GM23338 (cell line): ENCODE results near the gene ZDHHC6.

ENCODE experiments used
- CREB1 ChIP-seq: fragments of 250-450 bp; sonication (Bioruptor Pico); IDR thresholded peaks from 2 replicates; pipeline ENCODE4 v1.5.0; 2020; ENCODE audit warnings: low read depth, mild to moderate bottlenecking, moderate library complexity
- EZH2 ChIP-seq: fragments of 200-600 bp; sonication (generic); IDR thresholded peaks from one replicate; pipeline ENCODE4 v1.8.0; 2017; ENCODE audit warnings: antibody characterized with exemption, mild to moderate bottlenecking, low read depth; ENCODE audit not compliant: unreplicated experiment
- EZH2phosphoT487 ChIP-seq: fragments of 200-600 bp; sonication (generic); IDR thresholded peaks from one replicate; pipeline ENCODE4 v1.8.1; 2018; ENCODE audit warnings: antibody characterized with exemption; ENCODE audit not compliant: unreplicated experiment
- JUNB ChIP-seq: IDR thresholded peaks from one replicate; pipeline ENCODE4 v1.6.1; 2016; ENCODE audit warnings: antibody characterized with exemption; ENCODE audit not compliant: unreplicated experiment
- NANOG ChIP-seq: IDR thresholded peaks from 2 replicates; pipeline ENCODE4 v1.6.1; 2016; ENCODE audit warnings: antibody characterized with exemption, borderline replicate concordance
- POLR2AphosphoS5 ChIP-seq: IDR thresholded peaks from 2 replicates; pipeline ENCODE4 v1.6.1; 2016; ENCODE audit warnings: antibody characterized with exemption, low read depth
- STAT1 ChIP-seq: IDR thresholded peaks from one replicate; pipeline ENCODE4 v1.6.1; 2016; ENCODE audit warnings: antibody characterized with exemption; ENCODE audit not compliant: unreplicated experiment
- ZNF114 ChIP-seq: fragments of 250-450 bp; sonication (Bioruptor Pico); IDR thresholded peaks from 2 replicates; pipeline ENCODE4 v1.5.0; 2020; ENCODE audit warnings: mild to moderate bottlenecking, moderate library complexity
- ZNF331 ChIP-seq: fragments of 250-450 bp; sonication (Bioruptor Pico); IDR thresholded peaks from 2 replicates; pipeline ENCODE4 v1.5.0; 2020; ENCODE audit warnings: low read depth, mild to moderate bottlenecking, moderate library complexity
- TF ChIP-seq, protein P1 (sequence below), 2 experiments: fragments of 200-600 bp in 1 of 2; sonication (generic) in 1 of 2; conservative IDR thresholded peaks; 2 replicates each; pipeline versions ENCODE4 v1.5.1 to v1.6.1; 2016 to 2017; ENCODE audit warnings: antibody characterized with exemption in 2 of 2, low read depth in 2 of 2, mild to moderate bottlenecking in 2 of 2, moderate library complexity in 1 of 2
- TF ChIP-seq, protein P2 (sequence below): IDR thresholded peaks from 2 replicates; pipeline ENCODE4 v1.6.1; 2016; ENCODE audit warnings: antibody characterized with exemption
- TF ChIP-seq, protein P3 (sequence below): IDR thresholded peaks from one replicate; pipeline ENCODE4 v1.6.1; 2018; ENCODE audit warnings: antibody characterized with exemption; ENCODE audit not compliant: unreplicated experiment
- TF ChIP-seq, protein P4 (sequence below): fragments of 250-450 bp; sonication (Bioruptor Pico); IDR thresholded peaks from 2 replicates; pipeline ENCODE4 v1.5.0; 2020; ENCODE audit warnings: mild to moderate bottlenecking, moderate library complexity

DNA sequence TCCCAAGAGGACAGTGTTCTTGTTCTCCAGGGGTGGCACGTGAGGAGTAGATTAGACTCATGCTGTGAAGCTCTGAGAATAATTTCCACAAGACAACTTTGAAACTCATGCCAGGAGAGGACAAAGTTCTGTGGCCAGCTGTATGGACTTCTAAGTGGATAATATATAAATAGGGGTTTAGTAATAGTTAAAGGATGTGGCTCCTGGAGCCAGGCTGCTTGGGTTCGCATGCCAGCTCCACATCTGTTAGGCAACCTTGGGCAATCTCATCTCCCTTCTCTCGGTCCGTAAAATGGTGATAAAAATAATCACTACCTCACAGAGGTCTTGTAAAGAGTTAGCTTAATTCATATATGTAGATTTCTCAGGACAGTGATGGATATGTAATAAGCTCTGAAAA lies 37.0 kb downstream of the ZDHHC6 start:
- TF ChIP-seq, protein P1, sequence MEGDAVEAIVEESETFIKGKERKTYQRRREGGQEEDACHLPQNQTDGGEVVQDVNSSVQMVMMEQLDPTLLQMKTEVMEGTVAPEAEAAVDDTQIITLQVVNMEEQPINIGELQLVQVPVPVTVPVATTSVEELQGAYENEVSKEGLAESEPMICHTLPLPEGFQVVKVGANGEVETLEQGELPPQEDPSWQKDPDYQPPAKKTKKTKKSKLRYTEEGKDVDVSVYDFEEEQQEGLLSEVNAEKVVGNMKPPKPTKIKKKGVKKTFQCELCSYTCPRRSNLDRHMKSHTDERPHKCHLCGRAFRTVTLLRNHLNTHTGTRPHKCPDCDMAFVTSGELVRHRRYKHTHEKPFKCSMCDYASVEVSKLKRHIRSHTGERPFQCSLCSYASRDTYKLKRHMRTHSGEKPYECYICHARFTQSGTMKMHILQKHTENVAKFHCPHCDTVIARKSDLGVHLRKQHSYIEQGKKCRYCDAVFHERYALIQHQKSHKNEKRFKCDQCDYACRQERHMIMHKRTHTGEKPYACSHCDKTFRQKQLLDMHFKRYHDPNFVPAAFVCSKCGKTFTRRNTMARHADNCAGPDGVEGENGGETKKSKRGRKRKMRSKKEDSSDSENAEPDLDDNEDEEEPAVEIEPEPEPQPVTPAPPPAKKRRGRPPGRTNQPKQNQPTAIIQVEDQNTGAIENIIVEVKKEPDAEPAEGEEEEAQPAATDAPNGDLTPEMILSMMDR (conservative IDR thresholded peaks at IDR 0.05; ENCODE audit: low read depth in 2 of 2) = no peak
- no peak for TF ChIP-seq EZH2
- TF ChIP-seq, protein P2, sequence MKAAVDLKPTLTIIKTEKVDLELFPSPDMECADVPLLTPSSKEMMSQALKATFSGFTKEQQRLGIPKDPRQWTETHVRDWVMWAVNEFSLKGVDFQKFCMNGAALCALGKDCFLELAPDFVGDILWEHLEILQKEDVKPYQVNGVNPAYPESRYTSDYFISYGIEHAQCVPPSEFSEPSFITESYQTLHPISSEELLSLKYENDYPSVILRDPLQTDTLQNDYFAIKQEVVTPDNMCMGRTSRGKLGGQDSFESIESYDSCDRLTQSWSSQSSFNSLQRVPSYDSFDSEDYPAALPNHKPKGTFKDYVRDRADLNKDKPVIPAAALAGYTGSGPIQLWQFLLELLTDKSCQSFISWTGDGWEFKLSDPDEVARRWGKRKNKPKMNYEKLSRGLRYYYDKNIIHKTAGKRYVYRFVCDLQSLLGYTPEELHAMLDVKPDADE = no peak
- TF ChIP-seq, protein P3, sequence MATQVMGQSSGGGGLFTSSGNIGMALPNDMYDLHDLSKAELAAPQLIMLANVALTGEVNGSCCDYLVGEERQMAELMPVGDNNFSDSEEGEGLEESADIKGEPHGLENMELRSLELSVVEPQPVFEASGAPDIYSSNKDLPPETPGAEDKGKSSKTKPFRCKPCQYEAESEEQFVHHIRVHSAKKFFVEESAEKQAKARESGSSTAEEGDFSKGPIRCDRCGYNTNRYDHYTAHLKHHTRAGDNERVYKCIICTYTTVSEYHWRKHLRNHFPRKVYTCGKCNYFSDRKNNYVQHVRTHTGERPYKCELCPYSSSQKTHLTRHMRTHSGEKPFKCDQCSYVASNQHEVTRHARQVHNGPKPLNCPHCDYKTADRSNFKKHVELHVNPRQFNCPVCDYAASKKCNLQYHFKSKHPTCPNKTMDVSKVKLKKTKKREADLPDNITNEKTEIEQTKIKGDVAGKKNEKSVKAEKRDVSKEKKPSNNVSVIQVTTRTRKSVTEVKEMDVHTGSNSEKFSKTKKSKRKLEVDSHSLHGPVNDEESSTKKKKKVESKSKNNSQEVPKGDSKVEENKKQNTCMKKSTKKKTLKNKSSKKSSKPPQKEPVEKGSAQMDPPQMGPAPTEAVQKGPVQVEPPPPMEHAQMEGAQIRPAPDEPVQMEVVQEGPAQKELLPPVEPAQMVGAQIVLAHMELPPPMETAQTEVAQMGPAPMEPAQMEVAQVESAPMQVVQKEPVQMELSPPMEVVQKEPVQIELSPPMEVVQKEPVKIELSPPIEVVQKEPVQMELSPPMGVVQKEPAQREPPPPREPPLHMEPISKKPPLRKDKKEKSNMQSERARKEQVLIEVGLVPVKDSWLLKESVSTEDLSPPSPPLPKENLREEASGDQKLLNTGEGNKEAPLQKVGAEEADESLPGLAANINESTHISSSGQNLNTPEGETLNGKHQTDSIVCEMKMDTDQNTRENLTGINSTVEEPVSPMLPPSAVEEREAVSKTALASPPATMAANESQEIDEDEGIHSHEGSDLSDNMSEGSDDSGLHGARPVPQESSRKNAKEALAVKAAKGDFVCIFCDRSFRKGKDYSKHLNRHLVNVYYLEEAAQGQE = no peak
- TF ChIP-seq POLR2AphosphoS5 = no peak
- TF ChIP-seq EZH2phosphoT487 = no peak
- TF ChIP-seq ZNF331 (CRISPR knock-in tag) = no peak
- no peak for TF ChIP-seq CREB1 (CRISPR knock-in tag)
- TF ChIP-seq STAT1 = no peak
- TF ChIP-seq JUNB = no peak
- TF ChIP-seq ZNF114 (CRISPR knock-in tag) = no peak
- TF ChIP-seq NANOG = no peak
- TF ChIP-seq, protein P4, sequence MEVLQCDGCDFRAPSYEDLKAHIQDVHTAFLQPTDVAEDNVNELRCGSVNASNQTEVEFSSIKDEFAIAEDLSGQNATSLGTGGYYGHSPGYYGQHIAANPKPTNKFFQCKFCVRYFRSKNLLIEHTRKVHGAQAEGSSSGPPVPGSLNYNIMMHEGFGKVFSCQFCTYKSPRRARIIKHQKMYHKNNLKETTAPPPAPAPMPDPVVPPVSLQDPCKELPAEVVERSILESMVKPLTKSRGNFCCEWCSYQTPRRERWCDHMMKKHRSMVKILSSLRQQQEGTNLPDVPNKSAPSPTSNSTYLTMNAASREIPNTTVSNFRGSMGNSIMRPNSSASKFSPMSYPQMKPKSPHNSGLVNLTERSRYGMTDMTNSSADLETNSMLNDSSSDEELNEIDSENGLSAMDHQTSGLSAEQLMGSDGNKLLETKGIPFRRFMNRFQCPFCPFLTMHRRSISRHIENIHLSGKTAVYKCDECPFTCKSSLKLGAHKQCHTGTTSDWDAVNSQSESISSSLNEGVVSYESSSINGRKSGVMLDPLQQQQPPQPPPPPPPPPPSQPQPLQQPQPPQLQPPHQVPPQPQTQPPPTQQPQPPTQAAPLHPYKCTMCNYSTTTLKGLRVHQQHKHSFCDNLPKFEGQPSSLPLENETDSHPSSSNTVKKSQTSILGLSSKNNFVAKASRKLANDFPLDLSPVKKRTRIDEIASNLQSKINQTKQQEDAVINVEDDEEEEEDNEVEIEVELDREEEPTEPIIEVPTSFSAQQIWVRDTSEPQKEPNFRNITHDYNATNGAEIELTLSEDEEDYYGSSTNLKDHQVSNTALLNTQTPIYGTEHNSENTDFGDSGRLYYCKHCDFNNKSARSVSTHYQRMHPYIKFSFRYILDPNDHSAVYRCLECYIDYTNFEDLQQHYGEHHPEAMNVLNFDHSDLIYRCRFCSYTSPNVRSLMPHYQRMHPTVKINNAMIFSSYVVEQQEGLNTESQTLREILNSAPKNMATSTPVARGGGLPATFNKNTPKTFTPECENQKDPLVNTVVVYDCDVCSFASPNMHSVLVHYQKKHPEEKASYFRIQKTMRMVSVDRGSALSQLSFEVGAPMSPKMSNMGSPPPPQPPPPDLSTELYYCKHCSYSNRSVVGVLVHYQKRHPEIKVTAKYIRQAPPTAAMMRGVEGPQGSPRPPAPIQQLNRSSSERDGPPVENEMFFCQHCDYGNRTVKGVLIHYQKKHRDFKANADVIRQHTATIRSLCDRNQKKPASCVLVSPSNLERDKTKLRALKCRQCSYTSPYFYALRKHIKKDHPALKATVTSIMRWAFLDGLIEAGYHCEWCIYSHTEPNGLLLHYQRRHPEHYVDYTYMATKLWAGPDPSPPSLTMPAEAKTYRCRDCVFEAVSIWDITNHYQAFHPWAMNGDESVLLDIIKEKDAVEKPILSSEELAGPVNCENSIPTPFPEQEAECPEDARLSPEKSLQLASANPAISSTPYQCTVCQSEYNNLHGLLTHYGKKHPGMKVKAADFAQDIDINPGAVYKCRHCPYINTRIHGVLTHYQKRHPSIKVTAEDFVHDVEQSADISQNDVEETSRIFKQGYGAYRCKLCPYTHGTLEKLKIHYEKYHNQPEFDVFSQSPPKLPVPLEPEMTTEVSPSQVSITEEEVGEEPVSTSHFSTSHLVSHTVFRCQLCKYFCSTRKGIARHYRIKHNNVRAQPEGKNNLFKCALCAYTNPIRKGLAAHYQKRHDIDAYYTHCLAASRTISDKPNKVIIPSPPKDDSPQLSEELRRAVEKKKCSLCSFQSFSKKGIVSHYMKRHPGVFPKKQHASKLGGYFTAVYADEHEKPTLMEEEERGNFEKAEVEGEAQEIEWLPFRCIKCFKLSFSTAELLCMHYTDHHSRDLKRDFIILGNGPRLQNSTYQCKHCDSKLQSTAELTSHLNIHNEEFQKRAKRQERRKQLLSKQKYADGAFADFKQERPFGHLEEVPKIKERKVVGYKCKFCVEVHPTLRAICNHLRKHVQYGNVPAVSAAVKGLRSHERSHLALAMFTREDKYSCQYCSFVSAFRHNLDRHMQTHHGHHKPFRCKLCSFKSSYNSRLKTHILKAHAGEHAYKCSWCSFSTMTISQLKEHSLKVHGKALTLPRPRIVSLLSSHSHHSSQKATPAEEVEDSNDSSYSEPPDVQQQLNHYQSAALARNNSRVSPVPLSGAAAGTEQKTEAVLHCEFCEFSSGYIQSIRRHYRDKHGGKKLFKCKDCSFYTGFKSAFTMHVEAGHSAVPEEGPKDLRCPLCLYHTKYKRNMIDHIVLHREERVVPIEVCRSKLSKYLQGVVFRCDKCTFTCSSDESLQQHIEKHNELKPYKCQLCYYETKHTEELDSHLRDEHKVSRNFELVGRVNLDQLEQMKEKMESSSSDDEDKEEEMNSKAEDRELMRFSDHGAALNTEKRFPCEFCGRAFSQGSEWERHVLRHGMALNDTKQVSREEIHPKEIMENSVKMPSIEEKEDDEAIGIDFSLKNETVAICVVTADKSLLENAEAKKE (CRISPR knock-in tag) = no peak
